Measurements from ENCODE around the gene CDC42EP3.

CDC42EP3 gene

GRCh38 chr2:37671009-37671815 lies at the start of gene CDC42EP3:
Gene CDC42EP3, minus strand, starts transcription at chr2:37671642. Its CDS starts 25,055 bp downstream, at chr2:37646587.
- DNase-seq (ENCODE audit: low spot score) = peak; percentile 75

DNA sequence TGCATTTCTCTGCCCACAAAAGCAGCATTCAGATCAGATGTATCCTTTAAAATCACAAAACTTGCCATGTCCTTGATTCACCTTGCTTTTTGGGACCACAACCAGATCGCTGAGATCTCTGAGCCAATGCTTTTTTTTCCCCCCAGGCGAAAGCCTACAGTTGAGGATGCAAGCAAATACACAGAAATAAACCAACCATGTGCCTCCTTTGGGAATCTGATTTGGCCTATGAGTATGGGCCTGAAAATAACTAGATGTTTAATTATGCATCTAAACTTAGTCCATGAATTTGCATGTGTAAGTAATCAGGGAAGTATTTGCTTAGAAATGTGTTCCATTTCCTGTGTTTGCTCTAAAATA lies 49.7 kb upstream of the CDC42EP3 start:
- no peak for DNase-seq (ENCODE audit: low spot score)

DNA sequence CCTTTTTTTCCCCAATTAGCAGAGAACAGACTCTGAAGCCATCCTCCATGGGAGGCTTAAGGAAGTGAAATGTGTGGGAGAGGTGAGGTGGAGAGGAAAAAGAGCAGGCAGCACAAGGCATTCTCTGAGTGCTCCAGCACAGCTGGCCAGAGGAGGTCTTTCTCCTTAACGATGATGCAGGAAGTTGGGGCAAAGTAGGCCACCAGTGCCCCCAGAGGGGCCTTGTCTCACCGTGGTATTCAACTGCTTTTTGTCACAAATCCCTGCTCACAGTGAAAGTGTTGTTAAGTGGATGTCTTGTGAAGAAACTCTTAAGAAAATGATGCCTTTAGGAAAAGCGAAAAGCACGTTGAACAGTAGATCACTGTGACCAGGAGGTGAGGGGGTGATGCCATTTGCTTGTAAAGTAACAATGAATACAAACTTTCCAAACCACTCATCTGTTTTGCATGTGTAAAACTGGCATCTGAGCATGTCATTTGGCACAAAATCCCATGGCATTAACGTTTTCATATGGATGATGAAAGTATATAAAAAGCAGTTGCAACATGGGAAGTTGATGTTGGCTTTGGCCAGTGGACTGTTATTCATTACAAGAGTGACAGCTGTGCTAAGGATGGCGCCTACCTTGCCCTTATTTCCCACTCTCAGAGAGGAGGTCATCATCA lies 49.2 kb upstream of the CDC42EP3 start:
- DNase-seq (ENCODE audit: low spot score) = no peak

- DNase-seq (ENCODE audit: low spot score) = no peak
These were observed 47.2 kb upstream of the CDC42EP3 start for GRCh38 chr2:37718515-37719161.

- DNase-seq (ENCODE audit: low spot score) = no peak
These were observed 41.8 kb upstream of the CDC42EP3 start for GRCh38 chr2:37713258-37713700.

DNA sequence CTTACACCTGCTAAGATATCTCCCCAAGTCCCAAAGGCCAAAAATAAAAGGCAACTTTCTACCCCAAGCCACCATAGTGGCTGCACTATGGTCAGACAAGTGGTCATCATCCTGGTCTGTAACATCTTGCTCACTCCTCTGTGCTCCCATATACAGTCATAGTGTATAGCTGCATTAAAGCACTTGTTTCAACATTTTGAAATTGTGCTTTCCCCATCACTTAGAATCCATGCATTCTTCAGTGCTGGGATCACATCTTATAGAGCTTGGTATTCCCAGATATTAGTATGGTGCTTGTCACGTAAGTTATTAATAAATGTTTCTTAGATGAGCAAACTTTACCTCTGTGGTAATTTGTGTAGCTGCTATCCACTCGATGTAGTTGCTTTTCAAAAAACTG lies 40.4 kb upstream of the CDC42EP3 start:
- no peak for DNase-seq (ENCODE audit: low spot score)

- DNase-seq (ENCODE audit: low spot score) = no peak
These were observed 39.9 kb upstream of the CDC42EP3 start for GRCh38 chr2:37711308-37711731.

GRCh38 chr2:37709111-37709510 lies 37.7 kb upstream of the CDC42EP3 start:
- DNase-seq (ENCODE audit: low spot score) = no peak

DNA sequence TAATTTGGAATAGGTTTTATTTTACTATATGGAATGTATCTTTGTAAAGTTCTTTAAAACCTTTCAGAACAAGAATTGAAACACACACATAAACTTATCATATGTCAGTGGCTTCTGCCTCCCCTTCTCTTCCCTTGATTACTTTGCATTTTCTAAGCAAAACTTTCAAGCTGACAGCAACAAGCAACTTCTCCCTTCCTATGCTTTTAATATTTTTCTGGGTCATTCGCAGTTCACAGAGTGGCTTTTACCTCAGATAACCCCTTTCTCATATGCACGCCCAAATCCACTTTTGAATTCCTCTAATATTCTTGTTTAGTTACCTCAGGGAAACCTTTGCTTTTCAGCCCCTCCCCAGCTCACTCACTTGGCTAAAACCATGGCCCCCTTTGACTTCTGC lies 36.7 kb upstream of the CDC42EP3 start:
- DNase-seq (ENCODE audit: low spot score) = no peak

GRCh38 chr2:37707393-37707792 lies 36.0 kb upstream of the CDC42EP3 start:
- no peak for DNase-seq (ENCODE audit: low spot score)

DNA sequence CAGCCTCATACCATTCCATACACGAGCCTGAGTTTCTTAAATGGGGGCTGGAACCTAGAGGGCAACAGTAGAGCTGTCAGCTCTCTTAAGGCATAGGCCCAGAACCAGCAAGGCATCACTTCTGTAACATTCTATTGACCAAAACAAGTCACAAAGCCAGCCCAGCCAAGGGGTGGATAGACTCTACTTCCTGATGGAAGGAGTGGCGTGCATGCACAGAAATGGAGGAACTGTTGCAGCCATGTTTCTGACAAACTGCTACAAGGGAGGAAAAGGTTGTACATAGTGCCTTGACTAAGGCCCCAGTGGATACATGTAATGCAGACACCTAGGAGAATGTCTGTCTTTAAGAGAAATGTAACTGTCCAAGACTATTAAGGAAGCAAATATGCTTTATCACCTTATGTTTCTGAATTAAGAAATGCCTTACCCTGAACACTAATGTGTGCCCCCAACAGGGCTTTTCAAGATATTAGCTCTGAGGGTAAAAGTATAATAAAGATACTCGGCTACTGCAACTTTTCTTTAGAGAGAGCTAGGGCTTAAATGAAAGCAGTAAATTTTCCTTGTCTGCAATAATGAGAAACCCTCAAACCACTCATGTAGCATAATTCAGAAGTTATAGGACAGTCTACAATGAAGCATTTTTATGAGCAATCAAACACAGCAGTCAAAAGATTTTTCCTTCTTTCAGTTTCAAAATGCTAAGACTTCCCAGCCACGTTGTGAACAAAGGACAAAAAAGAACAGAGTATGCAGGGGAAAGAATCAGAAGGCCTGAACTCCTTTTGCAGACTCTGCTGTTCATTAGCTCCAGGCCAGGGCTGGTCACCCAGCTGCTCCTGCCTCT lies 35.1 kb upstream of the CDC42EP3 start:
- no peak for DNase-seq (ENCODE audit: low spot score)

DNA sequence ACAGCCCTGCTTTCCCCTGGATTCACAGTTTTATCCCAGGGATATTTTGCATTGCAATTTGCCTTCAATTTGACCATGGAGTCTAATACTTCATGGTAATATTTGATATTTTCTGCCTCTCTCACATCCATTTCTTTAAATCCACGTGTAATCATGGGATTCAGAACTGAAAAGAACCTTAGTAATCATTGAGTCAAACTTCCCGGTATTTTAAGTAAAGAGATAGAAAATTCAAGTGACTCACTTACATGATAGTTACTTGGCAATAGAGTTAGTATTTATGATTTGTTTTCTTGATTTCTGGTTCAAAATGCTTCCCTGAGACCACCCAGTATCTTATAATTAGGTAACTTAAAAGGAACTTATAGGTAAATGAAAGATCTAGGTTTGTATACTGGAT lies 33.7 kb upstream of the CDC42EP3 start:
- no peak for DNase-seq (ENCODE audit: low spot score)

DNA sequence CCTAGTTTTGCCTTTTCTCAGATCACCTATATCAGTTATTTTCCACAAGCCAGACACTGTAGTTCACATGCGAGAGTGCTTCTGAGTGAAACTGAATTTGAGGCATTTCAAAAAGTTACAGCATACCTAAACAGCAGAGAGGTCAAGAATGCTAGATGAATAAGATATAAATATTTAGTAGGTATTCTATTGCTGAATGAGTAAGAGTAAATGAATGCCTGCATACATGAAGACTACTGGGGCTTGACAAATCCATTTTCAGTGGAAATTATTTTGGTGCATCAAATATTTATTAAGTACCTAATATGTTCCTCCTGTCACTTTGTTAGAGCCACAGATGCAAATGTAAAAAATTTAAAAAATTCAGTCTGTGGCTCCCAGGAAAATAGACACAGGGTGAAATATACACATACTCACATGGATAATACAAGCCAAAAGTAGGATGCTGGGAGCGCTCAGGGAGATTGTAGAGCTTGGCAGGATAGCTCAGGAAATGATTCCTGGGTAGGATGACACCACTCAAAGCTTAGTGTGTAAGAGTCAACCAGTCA lies 27.6 kb upstream of the CDC42EP3 start:
- DNase-seq (ENCODE audit: low spot score) = no peak

DNA sequence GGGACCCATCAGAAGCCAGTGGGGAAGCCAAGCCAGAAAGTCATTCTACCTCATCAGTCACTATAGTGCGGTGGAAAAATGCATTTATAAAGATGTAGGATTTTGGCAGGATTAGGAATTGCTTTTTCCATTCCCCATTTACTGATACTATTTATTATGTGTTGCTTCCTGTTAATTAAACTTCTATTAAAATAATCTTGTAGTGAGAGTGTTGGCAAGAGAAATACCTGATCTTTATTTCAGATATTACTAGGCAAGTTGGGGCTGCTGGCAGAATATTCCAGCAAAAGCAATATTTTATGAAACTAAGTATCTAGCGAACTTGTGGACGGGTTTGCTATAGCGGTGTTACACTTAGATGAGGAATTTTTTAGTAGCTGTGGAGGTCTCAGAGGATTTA lies 23.9 kb upstream of the CDC42EP3 start:
- DNase-seq (ENCODE audit: low spot score) = no peak

DNA sequence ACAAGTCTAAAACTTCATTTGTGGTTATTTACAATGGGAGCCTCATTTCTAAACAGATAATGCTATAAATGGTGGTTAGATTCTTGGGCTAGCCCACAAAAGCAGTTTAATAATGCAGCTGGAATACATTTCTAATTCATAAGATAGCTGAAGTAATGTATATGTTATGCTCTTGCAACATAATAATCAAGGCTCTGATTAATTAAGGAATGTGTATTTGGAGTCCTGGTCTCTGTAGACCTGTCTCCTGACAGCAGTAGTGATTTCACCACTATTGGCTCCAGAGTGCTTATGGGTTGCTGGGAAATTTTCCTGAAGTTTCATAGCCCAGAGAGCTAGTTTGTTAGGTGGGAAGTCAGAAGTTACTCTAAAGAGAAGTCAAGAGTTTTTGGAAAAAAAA lies 21.3 kb upstream of the CDC42EP3 start:
- DNase-seq (ENCODE audit: low spot score) = no peak

- no peak for DNase-seq (ENCODE audit: low spot score)
These were observed 18.3 kb upstream of the CDC42EP3 start for GRCh38 chr2:37689751-37690150.

DNA sequence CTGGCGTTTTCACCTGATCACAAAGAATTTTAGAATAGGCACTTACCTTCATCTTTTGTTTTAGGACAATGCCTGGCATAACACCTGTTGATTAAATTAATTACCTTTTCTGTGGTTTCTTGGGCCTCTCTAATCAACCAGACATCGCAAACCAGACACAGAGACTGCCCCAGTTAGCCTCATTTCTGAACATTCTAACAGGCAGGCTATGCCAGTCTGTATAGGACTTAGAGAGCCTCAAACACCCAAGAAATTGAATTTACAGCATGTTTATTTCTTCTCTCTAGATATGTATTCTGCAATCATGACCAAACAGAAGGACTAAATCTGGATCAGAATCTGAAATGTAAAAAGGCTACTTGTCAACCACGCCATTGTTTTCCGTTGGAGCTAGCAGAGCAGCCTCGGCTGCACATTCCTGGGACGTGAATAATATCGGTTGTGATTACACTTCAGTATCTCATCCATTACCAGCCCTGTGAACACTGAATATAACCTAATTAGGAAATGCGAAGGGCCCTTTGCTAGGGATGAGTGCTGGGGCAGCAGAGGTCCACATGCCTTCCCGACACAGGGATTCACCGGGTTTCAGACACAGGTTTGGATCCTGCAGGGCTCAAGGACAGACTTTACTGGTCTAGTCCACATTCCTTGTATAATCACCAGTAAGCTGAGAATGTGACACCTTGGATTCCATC lies 17.5 kb upstream of the CDC42EP3 start:
- DNase-seq (ENCODE audit: low spot score) = no peak

DNA sequence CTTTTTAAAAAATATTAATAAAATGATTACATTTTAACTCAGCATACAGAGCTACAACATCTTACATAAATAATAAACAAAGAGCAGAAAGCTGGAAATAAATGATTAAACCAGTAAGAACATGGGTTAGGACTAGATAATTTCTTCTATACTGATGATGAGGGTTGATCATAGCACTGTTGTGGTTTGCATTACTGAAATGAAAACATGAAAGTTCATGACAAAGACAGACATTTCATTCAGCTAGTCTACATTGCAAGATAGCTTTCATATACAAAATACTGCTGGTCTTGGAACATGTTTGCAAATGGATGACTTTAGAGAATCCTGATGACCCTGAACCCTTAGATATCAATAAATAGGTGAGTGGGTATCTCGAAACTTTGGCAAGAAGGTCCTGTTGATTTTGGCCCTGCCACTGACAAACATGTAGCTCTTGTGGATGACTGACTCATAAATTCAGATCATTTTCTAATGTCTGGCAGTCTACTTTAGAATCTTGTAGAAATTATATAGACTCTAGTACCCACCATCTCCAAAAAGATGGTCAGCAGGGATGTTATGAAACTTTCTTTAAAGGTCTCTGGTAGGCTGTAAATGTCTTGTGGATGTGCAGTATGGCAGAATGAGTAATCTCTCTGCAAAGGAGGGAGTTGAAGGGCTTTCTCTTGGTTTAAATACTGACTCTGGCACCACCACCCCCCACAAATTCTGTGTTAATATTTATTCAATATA lies 15.5 kb upstream of the CDC42EP3 start:
- DNase-seq (ENCODE audit: low spot score) = no peak

DNA sequence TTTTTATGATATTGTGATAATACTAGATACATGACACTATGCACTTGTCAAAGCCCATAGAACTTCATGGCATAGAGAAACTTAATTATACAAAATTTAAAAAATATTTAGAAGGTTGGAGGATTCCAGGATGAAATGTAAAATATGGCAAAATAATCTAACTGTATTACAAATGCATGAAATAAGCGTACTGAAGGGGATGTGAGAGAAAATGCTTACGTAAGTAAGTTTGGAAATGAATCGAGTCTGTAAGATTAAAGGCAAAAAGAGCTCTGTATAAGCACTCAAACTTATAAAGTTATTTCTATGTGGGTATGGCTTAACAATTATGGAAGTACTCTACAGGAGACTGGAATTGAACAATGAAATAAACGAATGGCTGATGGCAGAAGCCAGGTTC lies 13.4 kb upstream of the CDC42EP3 start:
- no peak for DNase-seq (ENCODE audit: low spot score)
